NCI-H774 (cell line): Measurements from ENCODE around the gene DAZ1.
"Not testable (repeated sequence)": the region's sequence is repeated elsewhere in the genome, so short reads cannot be mapped to it uniquely, and the experiment has no call there.

ENCODE experiments used
- DNase-seq: peaks from one replicate; lab custom pipeline; 2025; lab: John Stamatoyannopoulos, UW

Gene DAZ1, protein sequence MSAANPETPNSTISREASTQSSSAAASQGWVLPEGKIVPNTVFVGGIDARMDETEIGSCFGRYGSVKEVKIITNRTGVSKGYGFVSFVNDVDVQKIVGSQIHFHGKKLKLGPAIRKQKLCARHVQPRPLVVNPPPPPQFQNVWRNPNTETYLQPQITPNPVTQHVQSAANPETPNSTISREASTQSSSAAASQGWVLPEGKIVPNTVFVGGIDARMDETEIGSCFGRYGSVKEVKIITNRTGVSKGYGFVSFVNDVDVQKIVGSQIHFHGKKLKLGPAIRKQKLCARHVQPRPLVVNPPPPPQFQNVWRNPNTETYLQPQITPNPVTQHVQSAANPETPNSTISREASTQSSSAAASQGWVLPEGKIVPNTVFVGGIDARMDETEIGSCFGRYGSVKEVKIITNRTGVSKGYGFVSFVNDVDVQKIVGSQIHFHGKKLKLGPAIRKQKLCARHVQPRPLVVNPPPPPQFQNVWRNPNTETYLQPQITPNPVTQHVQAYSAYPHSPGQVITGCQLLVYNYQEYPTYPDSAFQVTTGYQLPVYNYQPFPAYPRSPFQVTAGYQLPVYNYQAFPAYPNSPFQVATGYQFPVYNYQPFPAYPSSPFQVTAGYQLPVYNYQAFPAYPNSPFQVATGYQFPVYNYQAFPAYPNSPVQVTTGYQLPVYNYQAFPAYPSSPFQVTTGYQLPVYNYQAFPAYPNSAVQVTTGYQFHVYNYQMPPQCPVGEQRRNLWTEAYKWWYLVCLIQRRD

DNA sequence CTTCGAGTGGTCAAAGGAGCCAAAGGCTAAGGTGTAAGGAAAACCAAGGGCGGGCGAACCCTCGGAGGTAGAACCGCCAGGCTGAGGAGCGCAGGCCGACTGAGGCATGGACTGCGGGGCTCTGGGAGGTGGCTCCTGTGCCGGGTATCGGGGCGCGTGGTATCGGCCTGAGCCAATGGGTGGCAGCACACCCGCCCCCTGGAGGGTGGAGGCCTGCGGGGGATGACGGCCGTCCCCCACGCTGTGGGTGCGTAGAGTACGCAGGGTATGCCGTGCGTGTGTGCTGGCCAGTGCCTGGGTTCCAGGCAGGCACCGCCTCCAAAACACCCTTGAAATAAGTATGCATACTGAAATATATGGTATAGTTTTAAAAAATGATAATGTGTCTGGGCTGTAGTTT, at the start of gene DAZ1:
Gene DAZ1, minus strand, starts transcription at position 101 of the 400 bp plus-strand sequence. CDS start 208 bp downstream, outside the sequence.
- DNase-seq: not testable (repeated sequence)

DNA sequence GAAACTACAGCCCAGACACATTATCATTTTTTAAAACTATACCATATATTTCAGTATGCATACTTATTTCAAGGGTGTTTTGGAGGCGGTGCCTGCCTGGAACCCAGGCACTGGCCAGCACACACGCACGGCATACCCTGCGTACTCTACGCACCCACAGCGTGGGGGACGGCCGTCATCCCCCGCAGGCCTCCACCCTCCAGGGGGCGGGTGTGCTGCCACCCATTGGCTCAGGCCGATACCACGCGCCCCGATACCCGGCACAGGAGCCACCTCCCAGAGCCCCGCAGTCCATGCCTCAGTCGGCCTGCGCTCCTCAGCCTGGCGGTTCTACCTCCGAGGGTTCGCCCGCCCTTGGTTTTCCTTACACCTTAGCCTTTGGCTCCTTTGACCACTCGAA, 20.4 kb upstream of the DAZ1 start, which contains the start of gene DAZ2:
Gene DAZ2, plus strand, starts transcription at position 301 of the 400 bp plus-strand sequence. CDS start 208 bp downstream, outside the sequence.
- not testable (repeated sequence) for DNase-seq

- not testable (repeated sequence) for DNase-seq
These were observed 11.9 kb upstream of the DAZ1 start for GRCh38 chrY:23210681-23211080.

DNA sequence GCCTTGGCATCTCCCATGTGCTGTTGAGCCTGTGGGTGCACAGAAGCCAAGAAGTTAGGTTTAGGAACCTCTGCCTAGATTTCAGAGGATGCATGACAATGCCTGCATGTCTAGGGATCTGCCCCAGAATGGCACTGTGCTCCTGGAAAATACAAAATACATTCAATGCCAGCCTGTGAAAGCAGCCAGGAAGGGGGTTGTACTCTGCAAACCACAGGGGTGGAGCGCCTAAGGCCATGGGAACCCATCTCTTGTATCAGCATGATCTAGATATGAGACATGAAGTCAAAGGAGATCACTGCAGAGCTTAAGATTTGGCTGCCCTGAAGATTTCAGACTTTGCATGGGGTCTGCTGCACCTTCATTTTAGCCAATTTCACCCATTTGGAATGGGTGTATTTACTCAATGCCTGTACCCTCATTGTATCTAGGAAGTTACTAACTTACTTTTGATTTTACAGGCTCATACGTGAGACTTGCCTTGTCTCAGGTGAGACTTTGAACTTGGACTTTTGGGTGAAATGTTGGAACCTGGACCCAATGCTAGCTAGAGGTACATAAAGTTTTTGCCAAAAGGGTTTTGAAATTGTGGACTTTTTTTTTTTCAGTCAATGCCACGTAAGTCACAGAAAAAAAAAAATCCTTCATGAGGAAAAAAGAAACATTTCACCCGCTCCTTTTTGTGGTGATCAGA, 11.1 kb upstream of the DAZ1 start:
- not testable (repeated sequence) for DNase-seq

GRCh38 chrY:23207455-23207854, 8.6 kb upstream of the DAZ1 start:
- not testable (repeated sequence) for DNase-seq
